GM19035 (cell line): Measurements from ENCODE around the gene SIGLEC15.
"Not testable (repeated sequence)": the region's sequence is repeated elsewhere in the genome, so short reads cannot be mapped to it uniquely, and the experiment has no call there.

Source experiments
- ATAC-seq: cut with Tn5 transposase; IDR thresholded peaks from one replicate; pipeline ENCODE4 v1.9.1; 2021; ENCODE audit not compliant: unreplicated experiment

The SIGLEC15 gene

DNA sequence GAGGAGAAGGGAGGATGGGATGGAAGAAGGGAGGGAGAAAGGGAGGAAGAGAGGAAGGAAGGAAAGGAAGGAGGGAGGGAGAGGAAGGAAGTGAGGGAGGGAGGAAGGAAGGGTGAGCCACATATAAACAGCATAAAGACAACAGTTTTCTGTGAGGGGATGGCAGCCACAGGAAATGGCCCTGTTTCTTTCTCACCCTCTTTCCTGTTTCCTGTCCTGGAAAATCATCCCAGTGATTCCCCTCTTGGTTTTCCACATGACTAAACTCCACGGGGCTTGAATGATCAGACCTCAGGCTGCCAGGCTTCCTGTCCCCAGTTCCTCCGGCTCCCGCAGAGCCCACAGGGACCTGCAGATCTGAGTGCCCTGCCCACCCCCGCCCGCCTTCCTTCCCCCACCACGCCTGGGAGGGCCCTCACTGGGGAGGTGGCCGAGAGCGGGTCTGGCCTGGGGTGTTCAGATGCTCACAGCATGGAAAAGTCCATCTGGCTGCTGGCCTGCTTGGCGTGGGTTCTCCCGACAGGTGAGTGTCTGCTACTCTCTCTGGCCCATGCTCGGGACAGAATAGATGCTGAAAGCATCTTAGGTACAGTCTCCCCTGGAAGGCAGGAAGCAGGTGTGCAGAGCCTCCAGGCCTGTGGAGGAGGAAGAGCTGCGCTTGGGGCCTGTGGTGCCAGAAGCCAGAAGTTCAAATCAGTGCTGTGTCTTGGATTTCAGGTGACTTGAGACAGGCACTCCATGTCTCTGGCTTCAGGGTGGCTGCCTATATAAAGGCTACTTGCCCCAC is at the start of gene SIGLEC15:
Gene SIGLEC15, plus strand, starts transcription at position 418 of the 787 bp plus-strand sequence. Its CDS starts 54 bp downstream, at position 472.
- no peak for ATAC-seq

DNA sequence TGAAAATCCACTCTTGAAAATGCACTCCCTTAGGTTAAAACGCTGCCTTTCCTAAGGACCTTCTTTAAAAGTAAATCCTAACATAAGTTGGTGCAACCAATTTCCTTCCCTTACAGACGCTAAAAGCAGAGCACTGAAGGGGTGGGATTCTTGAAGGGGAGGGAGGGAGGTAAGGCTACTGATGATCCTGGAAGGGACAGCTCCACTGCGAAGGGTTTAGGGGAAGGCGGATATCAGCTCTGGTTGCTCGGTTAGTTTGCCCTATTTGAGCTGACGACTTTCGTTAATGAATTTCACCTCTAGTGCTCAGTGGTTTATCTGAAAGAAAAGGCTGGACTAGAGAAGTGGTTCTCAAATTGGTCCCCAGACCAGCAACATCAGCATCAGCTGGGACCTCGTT is 49.7 kb upstream of the SIGLEC15 start:
- ATAC-seq, result no peak

DNA sequence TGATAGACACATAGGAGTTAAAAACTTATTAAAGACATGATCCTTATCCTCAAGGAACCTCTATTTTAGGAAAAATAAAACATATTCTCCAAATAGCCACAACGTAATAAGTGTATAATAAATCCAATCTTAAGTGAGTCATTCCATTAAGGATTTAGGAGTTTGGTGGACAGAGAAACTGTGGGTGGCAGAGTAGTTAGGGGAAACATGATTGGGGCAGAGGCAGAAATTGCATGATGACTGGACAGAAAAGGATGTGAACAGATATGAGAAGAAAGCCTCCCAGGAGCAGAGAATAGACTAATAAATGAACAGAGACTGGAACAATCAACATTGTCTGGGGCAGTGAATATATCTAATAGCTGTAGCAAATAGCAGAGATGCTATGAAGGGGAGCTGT is 48.1 kb upstream of the SIGLEC15 start:
- ATAC-seq, result no peak

DNA sequence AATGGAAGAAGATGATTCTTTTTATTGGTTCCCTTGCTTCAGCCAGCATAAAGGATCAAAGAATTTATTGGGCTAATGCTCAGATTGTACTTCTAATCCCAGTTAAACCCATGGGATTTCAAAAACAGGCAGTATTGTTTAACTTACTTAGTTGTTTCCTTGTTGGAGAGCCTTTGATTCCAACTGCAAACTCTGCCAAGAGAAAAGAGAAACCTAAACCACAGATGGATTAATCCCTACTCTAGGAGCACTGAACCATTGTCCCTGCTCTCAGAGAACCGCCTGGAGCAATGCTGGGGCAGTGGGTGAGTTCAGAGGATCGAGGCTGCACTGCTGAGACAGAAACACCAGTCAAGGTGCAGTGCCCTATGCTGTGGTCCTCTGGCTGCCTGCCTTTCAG is 44.9 kb upstream of the SIGLEC15 start:
- ATAC-seq, result no peak

DNA sequence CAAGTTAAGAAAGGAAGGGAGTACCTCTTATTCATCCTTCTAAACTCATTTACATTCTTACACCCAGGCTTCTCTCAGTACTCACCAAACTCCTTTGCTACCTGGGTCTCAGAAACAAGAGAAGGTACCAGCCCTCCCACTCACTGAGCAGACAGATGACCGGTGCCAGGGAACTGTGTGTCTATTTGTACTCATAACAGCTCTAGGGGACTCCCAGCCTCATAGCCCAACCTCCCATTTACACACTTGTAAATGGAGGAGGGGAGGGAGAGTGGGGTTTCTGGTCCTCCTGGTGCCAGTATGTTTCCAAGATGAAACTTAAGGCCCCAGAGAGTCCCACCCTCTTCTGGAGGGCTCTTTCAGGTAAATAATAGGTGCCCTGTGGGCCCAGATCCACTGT is 42.8 kb upstream of the SIGLEC15 start:
- no peak for ATAC-seq

DNA sequence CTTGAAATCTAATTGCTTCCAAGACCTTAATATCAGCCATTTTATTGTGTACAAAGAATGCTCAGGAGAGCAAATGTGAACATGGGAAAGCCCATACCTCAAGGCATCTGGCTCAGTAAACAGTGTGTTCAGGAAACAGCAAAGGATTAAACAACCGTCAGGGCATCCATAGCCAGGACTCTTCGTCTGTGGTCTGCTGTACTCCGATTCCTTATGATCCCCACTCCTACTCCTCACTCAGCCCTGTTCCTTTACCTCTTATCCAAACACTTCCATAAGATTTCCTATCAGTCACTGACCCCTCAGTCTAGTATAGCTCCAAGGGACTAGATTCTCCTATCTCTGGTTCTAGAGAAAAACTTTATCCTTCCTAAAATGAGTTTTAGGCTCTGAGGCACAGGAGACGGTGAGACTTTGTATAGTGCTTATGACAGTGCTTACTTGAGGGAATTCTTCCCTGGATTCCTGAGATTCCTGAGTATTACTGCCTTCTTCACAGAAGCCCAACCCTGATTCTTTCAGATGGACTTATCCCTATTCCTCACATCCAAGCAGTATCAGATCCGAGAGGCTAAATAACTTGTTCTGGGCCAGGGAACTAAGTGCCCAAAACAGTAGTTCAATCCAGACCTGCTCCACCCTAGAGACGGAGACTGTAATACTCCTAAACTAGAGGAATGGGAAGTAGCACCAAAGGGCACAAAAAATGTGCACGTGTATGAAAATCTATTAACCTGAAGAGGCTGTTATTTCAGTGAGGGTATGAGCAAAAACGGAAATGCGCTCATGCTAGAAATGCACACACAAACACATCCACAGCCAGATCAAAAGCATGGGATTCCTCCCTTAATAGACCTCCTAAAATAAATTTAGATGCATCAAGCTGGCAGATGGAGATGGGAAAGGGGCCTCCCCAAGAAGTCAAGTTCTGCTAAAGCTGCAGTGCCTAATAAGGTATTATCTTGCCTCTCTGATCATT is 42.1 kb upstream of the SIGLEC15 start:
- ATAC-seq, result no peak

- ATAC-seq, result no peak
Observed at GRCh38 chr18:45785134-45785533, 40.3 kb upstream of the SIGLEC15 start.

GRCh38 chr18:45786941-45787340 is 38.5 kb upstream of the SIGLEC15 start:
- ATAC-seq, result no peak

DNA sequence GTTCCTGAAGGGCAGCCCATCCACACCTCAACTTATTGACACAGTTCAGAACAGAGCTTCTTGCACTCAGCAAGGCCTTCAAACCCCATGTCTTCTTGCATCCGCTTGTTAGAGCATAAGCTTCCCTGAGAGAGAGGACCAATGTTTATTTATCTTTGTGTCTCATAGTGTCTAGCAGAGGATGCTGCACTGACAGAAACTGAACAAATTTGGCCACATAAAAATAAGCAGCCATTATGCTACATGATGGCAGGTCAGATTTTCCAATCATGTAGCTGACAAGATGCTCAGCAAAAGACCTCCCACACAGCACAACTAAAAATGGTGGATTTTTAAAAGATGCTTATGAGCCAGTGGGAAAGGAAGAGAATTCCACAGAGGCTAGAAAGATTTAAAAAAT is 38.1 kb upstream of the SIGLEC15 start:
- no peak for ATAC-seq

GRCh38 chr18:45788861-45789260 is 36.6 kb upstream of the SIGLEC15 start:
- no peak for ATAC-seq

GRCh38 chr18:45792506-45793263 is 32.8 kb upstream of the SIGLEC15 start:
- ATAC-seq, result no peak

DNA sequence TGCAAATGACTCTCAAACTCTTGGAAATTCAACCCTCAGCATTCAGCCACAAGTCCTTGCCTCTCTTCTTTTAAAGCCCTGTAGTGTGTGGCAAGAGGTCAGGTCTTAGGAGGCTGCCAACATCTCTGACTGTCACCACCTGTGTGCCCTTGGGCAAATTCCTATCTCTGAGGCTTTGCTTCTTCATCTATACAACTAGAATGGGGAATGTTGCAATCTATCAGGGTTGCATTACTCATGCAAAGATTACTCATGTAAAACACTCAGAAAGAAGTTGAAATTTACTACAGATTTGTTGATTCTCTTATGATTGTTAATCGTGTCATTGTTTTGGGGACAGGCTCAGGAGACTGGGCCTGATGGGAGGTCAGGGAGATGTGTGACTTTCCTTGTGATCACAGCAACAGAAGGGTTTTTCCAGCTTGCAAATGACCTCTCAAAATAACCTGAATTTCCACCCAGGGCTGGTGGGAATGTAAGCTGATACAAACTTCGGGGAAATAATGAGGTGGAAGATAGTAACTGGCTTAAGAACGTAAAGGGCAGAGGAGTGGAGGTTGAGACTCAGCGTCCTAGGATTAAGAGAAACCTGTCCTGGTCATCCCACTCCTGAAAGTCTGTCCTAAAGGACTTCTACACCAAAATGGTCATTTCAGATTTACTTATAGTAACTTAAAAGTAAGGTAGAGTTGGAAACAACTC is 32.1 kb upstream of the SIGLEC15 start:
- no peak for ATAC-seq

- ATAC-seq, result no peak
Observed at GRCh38 chr18:45801416-45802004, 24.0 kb upstream of the SIGLEC15 start.

DNA sequence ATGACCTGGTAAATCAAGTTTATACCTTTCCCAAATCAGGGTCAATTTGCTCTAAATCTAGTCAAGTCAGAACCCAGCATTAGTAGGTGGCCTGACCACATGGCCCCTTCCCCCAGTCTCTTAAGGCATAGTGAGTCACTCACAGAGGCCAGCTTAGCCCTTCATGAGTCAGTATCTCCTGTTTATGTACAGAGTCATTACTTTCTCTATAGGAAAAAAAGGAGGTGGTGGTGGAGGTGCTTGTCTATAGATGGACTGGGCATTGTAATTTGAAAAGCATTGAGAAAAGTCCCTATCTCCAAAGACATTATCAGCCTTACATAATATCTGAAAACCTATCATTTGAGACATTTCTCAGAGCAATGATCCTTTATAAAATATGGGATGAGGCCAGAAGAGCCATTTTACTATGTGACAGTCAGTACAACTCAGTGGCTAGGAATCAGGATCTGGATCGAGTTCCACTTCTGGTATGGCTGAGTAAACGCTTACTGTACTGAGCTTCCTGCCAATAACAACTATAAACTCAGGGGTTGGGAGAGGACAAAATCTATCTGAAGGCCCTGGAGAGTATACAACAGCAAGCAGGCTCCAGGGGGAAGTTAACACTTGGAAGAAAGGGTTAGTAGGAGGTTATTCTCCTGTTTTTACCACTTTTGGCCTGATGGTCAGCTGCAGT is 22.5 kb upstream of the SIGLEC15 start:
- no peak for ATAC-seq

DNA sequence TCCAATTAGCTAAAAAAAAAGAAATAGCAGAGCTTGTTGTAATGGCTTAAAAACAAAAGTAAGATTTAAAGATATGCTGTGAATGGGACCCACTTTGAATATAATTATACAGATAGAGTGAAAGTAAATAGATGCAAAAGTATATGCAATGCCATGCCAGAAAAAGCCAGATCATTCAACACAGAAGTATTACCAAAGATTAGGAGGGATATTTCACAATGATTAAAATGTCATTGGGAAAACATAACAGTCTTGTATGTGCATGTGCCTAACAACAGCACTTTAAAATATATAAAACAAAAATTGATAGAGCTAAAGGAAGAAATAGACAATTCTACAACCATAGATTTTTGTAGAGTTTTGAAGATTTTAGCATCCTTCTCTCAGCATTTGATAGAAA is 19.9 kb upstream of the SIGLEC15 start:
- ATAC-seq, result no peak

- no peak for ATAC-seq
Observed at GRCh38 chr18:45806226-45806625, 19.2 kb upstream of the SIGLEC15 start.

GRCh38 chr18:45807144-45807543 is 18.3 kb upstream of the SIGLEC15 start:
- not testable (repeated sequence) for ATAC-seq

DNA sequence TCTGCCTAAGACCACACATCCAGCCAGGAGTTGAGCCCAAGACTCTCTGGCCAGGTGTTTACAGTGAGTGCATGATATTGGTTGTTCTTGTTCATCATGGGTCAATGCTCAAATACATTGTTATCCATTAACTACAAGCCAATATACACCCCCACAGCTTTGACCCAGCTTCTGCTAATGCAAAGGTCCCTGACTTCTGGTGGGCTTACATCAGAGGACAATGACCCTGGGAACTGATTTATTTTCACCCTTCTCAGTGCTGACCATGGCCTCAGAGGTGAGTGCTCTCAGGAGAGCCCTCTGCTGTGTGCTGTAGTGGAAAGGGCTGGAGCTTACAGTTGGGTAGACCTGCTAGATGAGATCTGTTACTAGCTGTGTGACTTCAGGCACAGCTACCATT is 10.7 kb upstream of the SIGLEC15 start:
- ATAC-seq, result not testable (repeated sequence)

- no peak for ATAC-seq
Observed at GRCh38 chr18:45817543-45817942, 7.9 kb upstream of the SIGLEC15 start.

DNA sequence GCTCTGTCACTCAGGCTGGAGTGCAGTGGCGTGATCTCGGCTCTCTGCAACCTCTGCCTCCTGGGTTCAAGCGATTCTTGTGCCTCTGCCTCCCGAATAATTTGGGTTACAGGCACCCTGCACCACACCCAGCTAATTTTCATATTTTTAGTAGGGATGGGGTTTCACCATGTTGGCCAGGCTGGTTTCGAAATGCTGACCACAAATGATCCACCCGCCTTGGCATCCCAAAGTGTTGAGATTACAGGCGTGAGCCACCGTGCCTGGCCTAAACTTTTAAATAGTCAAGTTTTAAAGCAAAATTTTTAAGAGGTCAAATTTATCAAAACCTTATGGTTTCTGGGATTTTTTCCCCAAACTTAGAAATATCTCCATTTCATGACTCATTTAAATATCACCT is 6.7 kb upstream of the SIGLEC15 start:
- ATAC-seq, result not testable (repeated sequence)
